H1 (cell line): ENCODE data around the gene CUX1. TPM values are rescaled to one million over a fixed set of nuclear protein-coding genes. Genes with fewer than 3 reads are reported as not detected.

Experiments
- E2F6 ChIP-seq: IDR thresholded peaks from 2 replicates; pipeline ENCODE4 v1.6.1; 2012; ENCODE audit warnings: inconsistent platforms
- SIN3A ChIP-seq, 2 experiments: IDR thresholded peaks in 1 of 2; conservative IDR thresholded peaks in 1 of 2; 2 replicates each; pipeline ENCODE4 v1.6.1; 2011 to 2012; ENCODE audit warnings: low read length in 2 of 2, improper control_type of control experiment in 1 of 2, low read depth in 1 of 2, mild to moderate bottlenecking in 1 of 2
- polyA plus RNA-seq, 7 experiments: library from polyadenylated mRNA; depleted of rRNA in 3 of 7; stranded (reverse) in 5 of 7; unstranded in 2 of 7; fragments of >200 nt in 5 of 7; fragments of 200-250 nt in 2 of 7; gene quantifications; 1 replicate in 5 of 7; 2 replicates in 1 of 7; 4 replicates in 1 of 7; pipeline versions ENCODE4 v1.2.1 to v1.2.3, GENCODE V29; 2011 to 2013; ENCODE audit warnings: missing spikeins in 2 of 7, mixed read lengths in 2 of 7
- total RNA-seq: library from RNA; stranded (reverse); fragmentation: NEBNext Ultra II Directional; extraction: Animal tissue kit (Norgen Biotek cat#: 25700); gene quantifications from 2 replicates; pipeline ENCODE4 v1.2.1, GENCODE V29; 2021

CUX1 gene
- total and polyA plus RNA-seq, 2 of the 8 experiments (the other 6 are each of a cell fraction or from before 2014, with no cell fraction given) = 21.6 to 65.9 TPM

- TF ChIP-seq E2F6 (no peak), SIN3A (conservative IDR thresholded peaks at IDR 0.05 in 1 of 2, IDR thresholded peaks at IDR 0.05 in 1 of 2; ENCODE audit: low read depth in 1 of 2, low read length in 2 of 2) (no peak)
- TF ChIP-seq, all 59 proteins: peak for 0
Measured at GRCh38 chr7:102101111-102101551, 283.7 kb downstream of the CUX1 start (continued).
